Stimulated activated CD8-positive, alpha-beta memory T cell treated with anti-CD3 and anti-CD28 coated beads, Interleukin-7, amount 100 ng/mL, for 24 hours (primary cell): ENCODE results near the gene TNS1.

Experiments used
- DNase-seq: peaks from one replicate; pipeline ENCODE4 v3.0.0-alpha.2; 2020; ENCODE audit warnings: low read depth

The TNS1 gene

GRCh38 chr2:217868265-217868892, 134.4 kb downstream of the TNS1 start:
- no peak for DNase-seq

GRCh38 chr2:217866457-217866856, 136.3 kb downstream of the TNS1 start:
- no peak for DNase-seq

- DNase-seq: no peak
These were observed 137.6 kb downstream of the TNS1 start for GRCh38 chr2:217864963-217865772.

DNA sequence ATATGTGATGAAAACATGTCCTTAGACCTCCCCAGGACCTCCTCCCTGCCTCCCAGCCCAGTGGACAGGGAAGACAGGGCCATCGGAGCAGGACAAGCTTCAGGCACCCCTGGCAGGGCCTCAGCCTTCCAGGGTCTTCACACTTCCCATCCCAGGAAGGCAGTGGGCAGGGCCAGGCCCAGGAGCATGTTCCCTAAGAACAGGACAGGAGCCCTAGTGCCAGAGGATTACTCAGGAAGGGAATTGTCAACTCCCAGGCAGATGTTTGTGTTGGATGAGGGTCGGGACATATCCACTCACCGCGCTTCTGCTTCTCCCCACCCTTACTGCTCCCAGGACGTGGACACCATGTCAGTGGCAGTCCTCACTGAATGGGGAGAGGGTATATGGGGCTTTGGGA, 138.9 kb downstream of the TNS1 start:
- no peak for DNase-seq

DNA sequence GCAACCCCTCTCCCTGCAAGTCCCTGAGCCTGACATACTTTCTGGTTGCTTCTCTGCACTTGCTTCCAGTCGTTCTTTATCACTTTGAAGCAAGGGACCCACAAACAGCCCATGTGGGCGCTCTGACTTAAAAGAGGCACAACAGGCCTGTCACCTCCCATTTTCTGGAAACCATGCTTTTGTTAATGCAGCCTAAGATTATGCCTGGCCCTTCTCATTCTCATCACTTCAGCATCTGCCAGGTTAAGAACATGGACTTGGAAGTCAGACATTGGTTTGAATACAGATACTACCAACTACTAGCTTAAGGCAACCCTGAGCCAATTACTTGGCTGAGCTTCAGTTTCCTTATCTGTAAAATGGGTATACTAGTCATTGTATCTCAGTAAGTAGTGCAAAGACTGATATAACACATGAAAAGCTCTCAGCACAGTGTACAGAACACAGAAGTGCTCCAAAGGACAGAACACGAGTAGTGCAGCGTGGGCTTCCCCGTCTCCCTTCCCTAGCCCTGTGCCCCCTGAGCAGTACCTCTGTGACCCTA, 141.4 kb downstream of the TNS1 start:
- DNase-seq: no peak

DNA sequence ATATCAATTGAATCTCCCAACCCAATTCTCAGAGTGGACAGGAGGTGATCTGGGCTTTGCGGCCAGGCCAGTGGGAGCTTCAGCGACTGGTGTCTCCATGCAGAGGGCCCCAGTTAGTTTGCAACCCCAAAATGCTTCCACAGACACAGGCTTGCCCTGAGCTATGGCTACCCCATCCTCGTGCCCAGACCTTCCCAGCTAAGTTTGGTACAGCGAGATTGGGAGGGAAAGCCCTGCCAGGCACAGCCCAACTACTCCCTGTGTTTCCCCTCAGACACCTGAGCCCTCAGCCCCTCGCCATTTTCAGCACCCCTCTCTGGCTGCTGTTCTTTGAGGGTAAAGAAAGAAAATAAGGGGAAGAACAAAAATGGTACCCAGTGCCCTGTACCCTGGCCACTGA, 142.9 kb downstream of the TNS1 start:
- DNase-seq: no peak

DNA sequence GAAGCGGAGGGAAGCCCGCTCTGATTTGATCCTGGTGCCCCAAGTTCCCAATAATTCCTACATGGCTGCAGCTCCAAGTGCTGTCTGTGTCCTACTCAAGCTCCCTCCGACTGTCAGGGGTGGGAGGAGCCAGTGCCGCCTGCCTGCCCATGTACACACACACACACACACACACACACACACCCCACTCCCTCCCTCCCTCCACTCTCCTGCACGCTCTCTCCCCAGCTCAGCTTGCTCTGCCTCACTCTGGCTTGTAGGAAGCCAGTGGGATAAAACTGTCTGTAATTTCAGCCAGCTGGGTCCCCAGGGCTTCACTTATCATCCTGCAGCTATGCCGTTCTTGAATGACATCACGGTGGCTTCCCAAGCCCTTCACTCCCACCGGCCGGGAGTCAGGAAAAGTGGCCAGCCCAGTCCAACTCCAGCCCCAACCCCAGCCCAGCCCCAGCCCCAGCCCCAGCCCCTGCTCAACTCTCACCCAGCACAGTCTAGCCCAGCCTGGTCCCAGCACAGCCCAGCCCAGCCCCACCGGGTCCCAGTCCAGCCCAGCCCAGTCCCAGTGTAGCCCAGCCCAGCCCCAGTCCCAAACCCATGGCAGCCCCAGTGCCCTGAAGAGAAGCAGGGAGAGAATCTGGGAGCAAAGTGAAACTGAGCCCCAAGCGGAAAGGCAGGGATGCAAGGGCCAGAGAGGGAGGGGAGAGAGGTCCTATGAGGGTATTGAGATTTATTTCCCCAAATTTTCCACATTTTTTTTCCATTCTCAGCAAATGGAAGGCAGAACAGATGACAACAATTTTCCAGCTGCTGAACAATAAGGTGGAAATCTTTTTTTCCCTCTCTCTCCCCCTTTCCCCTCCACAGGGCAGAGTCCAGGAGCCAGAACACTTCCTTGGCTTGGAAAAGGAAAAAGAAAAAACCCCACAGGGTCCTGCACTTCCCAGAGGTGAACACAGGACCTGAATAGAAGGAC, 144.0 kb downstream of the TNS1 start:
- no peak for DNase-seq

DNA sequence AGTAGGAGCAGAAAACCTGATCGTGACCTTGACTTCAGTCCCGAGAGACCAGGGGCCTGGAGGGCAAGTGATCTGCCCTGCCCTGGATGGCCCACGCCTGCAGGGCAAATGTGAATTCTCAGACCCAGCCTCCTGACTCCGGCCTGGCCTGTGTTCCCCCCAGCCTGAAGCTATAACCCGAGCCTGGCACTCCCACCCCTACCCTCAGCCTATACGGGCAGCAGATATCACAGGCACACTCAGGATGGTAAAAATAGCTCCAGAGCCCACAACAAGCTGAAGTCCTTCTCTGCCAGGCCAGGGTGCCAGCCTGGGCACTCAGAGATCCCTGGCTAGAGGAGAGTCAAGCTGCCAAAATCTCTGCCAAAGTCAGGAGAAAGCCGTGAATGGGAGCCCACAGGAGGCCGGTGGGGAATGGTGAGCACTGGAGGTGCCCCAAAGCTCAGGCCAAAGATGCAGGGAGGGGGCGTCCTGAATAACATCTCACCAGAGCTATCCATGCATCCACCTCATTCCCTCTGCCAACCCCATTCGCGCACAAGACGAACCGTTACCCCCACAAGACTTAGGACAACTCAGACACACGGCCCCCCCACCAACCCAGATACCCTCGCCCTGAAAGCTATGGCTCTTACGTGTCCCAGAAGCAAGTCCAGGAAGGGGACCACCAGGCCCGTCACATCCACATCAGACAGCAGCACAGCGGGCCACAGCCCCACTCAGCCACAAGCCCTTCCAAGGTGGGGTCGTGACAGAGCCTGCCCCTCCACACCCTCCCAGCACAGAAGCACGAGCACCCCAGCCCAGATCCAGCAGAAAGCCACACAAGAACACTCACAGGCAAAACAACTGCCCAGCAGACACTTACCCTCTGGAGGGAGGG, 144.9 kb downstream of the TNS1 start:
- DNase-seq: no peak

DNA sequence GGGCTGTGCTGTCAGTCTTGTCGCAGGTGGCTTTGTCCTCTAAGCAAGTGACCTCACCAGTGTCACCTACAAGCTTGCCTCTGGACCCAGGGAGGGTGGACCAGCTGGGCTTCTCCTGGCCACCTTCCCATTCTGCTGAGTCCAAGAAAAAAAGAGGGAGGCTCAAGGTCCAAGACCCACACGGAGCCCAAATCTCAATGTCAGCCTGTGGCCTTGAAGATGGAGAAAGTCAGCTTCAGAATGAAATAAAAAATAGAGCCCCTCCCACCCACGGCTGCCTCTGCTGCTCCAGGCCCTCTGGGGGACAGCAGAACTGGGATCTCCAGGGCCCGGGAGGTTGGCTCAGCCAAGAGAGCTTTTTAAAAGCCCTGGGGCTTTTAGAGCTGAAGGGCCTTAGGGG, 145.9 kb downstream of the TNS1 start:
- DNase-seq: no peak

DNA sequence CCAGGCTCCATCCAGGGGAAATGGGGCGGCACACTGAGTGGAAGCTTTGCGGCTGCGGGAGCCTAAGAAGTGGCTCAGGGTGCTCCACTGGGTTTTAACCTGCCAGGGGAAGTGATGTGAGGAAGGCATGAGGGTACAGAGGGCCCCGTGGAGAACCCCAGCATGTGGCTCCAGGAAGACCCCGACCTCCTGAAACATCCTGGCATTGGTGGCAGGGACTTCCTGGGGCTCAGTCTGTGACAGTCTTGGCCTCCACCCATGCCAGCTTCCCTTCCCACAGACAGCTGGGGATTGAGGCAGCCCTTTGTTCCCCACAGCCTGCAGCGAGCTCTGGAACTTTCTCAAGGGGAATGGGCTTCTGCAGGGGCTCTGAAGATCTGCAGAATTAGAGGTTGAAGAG, 146.6 kb downstream of the TNS1 start:
- DNase-seq: no peak

DNA sequence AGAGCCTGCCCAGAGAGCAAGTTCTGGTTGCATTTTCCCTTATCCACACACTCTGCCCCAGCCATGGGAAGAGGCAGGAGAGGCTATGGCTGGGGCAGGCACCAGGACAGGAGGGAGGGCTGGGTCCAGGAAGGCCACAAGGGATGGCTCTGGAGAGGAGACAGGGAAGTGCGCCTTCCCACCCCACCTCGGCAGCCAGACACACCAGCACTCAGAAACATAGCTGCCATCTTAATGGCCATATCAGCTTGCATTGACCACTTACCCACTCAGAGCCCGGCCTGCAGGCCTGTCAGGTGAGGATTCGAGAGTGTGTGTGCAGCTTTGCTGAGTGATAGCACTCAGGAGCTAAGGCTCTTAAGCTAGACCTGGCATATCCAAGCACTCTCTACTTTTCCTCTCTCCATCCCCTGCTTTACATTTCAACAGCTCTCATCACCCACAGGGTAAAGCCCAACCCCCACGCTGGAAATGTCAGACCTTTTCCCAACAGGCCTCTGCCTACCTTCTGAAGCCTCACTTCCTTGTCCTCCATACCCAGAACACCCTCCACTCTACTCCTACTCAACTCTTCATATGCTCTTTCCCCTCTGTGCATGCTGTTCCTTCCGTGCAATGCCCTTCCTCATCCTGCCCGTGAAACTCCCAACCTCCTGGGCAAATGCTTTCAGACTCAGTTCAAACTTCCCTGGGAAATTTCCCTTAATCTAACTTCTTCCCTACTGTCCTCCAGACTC, 147.9 kb downstream of the TNS1 start:
- DNase-seq: no peak

DNA sequence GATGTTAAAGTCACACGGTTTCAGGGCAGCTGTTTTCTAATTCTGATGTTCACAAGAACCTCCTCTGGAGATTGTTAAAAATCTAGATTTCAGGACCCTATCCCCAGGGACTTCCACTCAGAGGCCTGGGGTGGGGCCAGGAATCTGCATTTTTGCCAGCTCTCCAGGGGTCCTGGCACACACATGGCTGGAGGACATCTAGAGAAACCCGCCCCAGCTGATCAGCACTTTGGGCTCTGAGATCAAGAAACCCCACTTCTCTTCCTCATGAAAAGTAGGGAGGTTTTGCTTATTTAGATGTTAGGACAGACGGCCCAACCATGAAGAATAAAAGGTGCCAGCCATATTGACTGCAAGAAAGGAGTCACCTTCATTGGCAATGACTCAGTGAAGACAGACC, 148.8 kb downstream of the TNS1 start:
- DNase-seq: no peak

- no peak for DNase-seq
These were observed 149.4 kb downstream of the TNS1 start for GRCh38 chr2:217853301-217853881.

DNA sequence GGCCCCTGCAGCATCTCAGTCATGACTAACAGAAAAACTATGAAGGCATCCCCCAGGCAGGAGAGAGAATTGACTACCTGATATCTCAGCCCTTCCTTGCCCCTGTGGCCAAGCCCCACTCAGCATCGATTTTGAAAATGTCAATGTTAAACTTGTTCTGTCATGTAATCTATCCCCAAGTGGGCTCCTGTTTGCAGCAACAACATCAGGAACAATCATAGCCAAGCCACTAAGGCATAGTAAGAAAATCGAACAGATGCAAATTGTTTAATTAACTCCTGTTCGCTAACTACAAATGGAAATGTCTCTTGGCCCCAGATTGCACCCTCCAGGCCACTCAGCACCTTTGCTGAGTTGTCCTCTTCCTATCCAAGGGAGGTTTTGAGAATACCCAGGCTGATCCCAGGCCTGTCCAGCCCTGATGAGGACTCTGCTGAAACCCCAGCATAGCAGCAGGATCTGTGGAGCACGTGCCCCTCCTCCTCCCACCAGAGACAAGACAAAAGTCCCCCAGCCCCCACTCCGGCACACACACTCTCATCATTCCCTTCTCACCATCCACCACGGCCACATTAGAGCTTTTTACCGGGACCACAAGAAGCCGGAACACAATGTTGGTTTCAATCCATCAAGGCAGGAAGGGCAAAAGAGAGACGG, 150.1 kb downstream of the TNS1 start:
- DNase-seq: no peak

DNA sequence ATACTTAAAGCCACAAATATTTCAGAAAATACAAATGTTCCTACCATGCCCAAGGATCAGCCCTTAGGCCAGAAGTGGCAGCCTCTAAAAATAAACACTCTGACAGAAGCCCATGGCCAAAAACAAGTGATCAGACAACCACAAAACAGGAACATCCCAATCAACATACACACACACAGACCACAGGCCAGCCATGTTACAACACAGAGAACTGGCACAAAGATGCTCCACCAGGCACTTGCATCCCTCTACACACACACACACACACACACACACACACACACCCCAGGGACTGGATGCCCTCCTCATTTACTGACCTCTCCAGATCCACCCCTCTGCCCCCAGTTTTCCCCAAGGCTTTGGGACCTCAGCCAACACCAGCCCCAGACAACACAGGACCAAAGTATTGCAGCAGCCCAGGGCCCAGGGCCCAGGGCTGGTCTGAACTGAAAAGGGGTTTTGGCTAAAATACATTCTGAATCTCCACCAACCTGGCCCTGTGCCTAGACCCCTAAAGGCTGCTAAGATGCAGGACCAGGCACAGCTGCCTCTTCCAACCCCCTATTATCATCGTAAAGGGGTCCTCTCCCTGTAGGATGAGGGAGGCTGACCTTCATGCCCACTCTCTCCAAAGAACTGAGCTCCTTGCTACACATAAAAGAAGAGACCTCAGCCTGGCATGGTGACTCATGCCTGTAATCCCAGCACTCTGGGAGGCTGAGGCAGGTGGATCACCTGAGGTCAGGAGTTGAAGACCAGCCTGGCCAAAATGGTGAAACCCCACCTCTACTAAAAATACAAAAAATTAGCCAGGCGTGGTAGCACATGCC, 151.4 kb downstream of the TNS1 start:
- no peak for DNase-seq

GRCh38 chr2:217849154-217849975, 153.4 kb downstream of the TNS1 start:
- no peak for DNase-seq

DNA sequence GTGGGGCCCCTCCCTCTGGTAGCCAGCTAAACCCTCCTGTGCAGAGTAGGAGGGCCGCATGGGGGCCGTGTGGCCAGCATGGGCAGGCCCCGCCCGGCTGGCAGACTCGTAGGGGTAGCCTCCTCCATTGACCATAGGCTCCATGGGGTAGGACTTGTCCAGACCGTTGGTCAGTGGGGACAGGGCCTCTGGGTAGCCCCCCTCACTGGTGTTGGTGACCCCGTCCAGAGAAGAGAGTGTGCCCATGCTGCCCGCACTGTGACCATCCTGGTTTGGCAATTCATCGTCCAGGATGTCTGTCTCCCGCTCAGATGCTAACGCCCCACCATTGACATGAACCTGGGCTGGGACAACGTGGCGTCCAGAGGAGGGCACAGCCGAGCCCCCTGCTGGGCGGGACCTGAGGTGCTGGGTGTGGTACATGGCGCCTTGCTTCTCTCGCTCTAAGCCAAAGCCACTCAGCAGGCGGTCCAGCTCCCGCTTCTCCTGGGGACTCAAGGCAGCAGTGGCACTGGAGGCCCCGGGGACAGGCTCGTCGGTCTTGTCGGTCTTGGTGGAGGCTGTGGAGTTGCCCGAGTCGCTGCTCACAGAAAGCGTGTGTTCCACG, 154.3 kb downstream of the TNS1 start:
- no peak for DNase-seq
